Activated CD4-positive, alpha-beta T cell treated with anti-CD3 and anti-CD28 coated beads for 36 hours (primary cell): ENCODE results near the gene CBFA2T3. TPM values are rescaled to one million over a fixed set of nuclear protein-coding genes. Genes with fewer than 3 reads are reported as not detected.
"Not testable (repeated sequence)": the region's sequence is repeated elsewhere in the genome, so short reads cannot be mapped to it uniquely, and the experiment has no call there.

Experiments used
- ATAC-seq: fragments of 200-7000 bp; cut with Tn5 transposase; one replicate; pipeline ENCODE4 v1.10.0; 2021; ENCODE audit warnings: mild to moderate bottlenecking, moderate library complexity
- CTCF ChIA-PET: fragments of 350-600 bp; sonication (Branson Sonifier 250); formaldehyde crosslinking; loops from one replicate; lab custom pipeline; 2021; ENCODE audit warnings: antibody characterized with exemption; lab: Charles Lee
- POLR2A ChIA-PET: fragments of 350-600 bp; sonication (Branson Sonifier 250); formaldehyde crosslinking; loops from one replicate; lab custom pipeline; 2021; ENCODE audit warnings: antibody characterized with exemption, inconsistent platforms; lab: Charles Lee
- DNase-seq: peaks from one replicate; pipeline ENCODE4 v3.0.0-alpha.2; 2020
- H3K27ac Mint-ChIP-seq: one replicate; pipeline ENCODE4 v1.8.0; 2021; ENCODE audit warnings: mixed read lengths
- H3K27me3 Mint-ChIP-seq: one replicate; pipeline ENCODE4 v1.8.0; 2021; ENCODE audit warnings: mixed read lengths
- H3K36me3 Mint-ChIP-seq: one replicate; pipeline ENCODE4 v1.8.0; 2021; ENCODE audit warnings: low read depth, mixed read lengths
- H3K4me1 Mint-ChIP-seq: one replicate; pipeline ENCODE4 v1.8.0; 2021; ENCODE audit warnings: mixed read lengths
- H3K4me3 Mint-ChIP-seq: one replicate; pipeline ENCODE4 v1.8.0; 2021; ENCODE audit warnings: mild to moderate bottlenecking, moderate library complexity, mixed read lengths
- H3K9me3 Mint-ChIP-seq: one replicate; pipeline ENCODE4 v1.8.0; 2021; ENCODE audit warnings: low read depth, mixed read lengths
- intact Hi-C, 2 experiments: fragments of 100-400 bp; cut with DNase I in 1 of 2; cut with micrococcal nuclease in 1 of 2; formaldehyde crosslinking; loops; one replicate each; pipeline versions ENCODE4 v1.14.2 to v1.15.1; 2022 to 2024; cut with DNase I, micrococcal nuclease
- total RNA-seq, 2 experiments: library from RNA; stranded (reverse); gene quantifications; one replicate each; pipeline ENCODE4 v1.2.3, GENCODE V29; 2021

CBFA2T3 gene
- total RNA-seq, 2 experiments from 2014 or later, result 0.30 to 0.34 TPM

GRCh38 chr16:88901718-88902337 is 75.2 kb downstream of the CBFA2T3 start:
- ChIA-PET POLR2A (no interaction called here), CTCF (no interaction called here)
- Mint-ChIP-seq H3K4me1 (no peaks in the 10 kb centered on the region), H3K4me3 (no peak overlapping the region), H3K27me3 (no peaks in the 10 kb centered on the region), H3K36me3 (no peaks in the 10 kb centered on the region), H3K9me3 (no peaks in the 10 kb centered on the region), H3K27ac (no peak overlapping the region)
- intact Hi-C loops, result no loop called here
- DNase-seq (no peak), ATAC-seq (no peak)

GRCh38 chr16:88900662-88901052 is 76.3 kb downstream of the CBFA2T3 start:
- H3K9me3 Mint-ChIP-seq, result no peaks in the 10 kb centered on the region
- no peak for DNase-seq
- no peaks in the 10 kb centered on the region for H3K36me3 Mint-ChIP-seq
- no peak for ATAC-seq
- no peaks in the 10 kb centered on the region for H3K4me1 Mint-ChIP-seq
- POLR2A ChIA-PET, result no interaction called here
- intact Hi-C loops, result no loop called here
- H3K4me3 Mint-ChIP-seq, result no peak overlapping the region
- no peak overlapping the region for H3K27ac Mint-ChIP-seq
- H3K27me3 Mint-ChIP-seq, result no peaks in the 10 kb centered on the region
- CTCF ChIA-PET, result interaction anchor here (1.1 kb wide), 1 partner anchor 413 kb away, joined by 5 read pairs; no protein-coding TSS in a partner anchor

GRCh38 chr16:88899901-88900661 is 76.9 kb downstream of the CBFA2T3 start:
- intact Hi-C loops, result no loop called here
- ChIA-PET POLR2A (no interaction called here), CTCF (interaction anchor here (1.1 kb wide), 1 partner anchor 413 kb away, joined by 5 read pairs; no protein-coding TSS in a partner anchor)
- ATAC-seq (no peak), DNase-seq (no peak)
- no peaks in the 10 kb centered on the region for H3K36me3 Mint-ChIP-seq
- H3K27me3 Mint-ChIP-seq, result no peaks in the 10 kb centered on the region
- no peaks in the 10 kb centered on the region for H3K9me3 Mint-ChIP-seq
- no peaks in the 10 kb centered on the region for H3K4me1 Mint-ChIP-seq
- no peak overlapping the region for H3K4me3 Mint-ChIP-seq
- H3K27ac Mint-ChIP-seq, result no peak overlapping the region

GRCh38 chr16:88897696-88898425 is 79.1 kb downstream of the CBFA2T3 start:
- ChIA-PET POLR2A (no interaction called here), CTCF (no interaction called here)
- H3K27ac Mint-ChIP-seq, result no peak overlapping the region
- no peaks in the 10 kb centered on the region for H3K27me3 Mint-ChIP-seq
- no peak overlapping the region for H3K4me3 Mint-ChIP-seq
- no peaks in the 10 kb centered on the region for H3K9me3 Mint-ChIP-seq
- ATAC-seq, result no peak
- H3K36me3 Mint-ChIP-seq, result no peaks in the 10 kb centered on the region
- intact Hi-C loops, result no loop called here
- DNase-seq, result no peak
- H3K4me1 Mint-ChIP-seq, result no peaks in the 10 kb centered on the region

GRCh38 chr16:88896238-88897070 is 80.6 kb downstream of the CBFA2T3 start:
- Mint-ChIP-seq H3K9me3 (no peaks in the 10 kb centered on the region), H3K27me3 (no peaks in the 10 kb centered on the region), H3K27ac (no peak overlapping the region), H3K4me3 (no peak overlapping the region), H3K4me1 (no peaks in the 10 kb centered on the region), H3K36me3 (no peaks in the 10 kb centered on the region)
- no peak for DNase-seq
- no peak for ATAC-seq
- POLR2A ChIA-PET, result no interaction called here
- intact Hi-C loops, result no loop called here
- CTCF ChIA-PET, result no interaction called here

- ChIA-PET CTCF (no interaction called here), POLR2A (no interaction called here)
- no peak overlapping the region for H3K27ac Mint-ChIP-seq
- DNase-seq (no peak), ATAC-seq (no peak)
- intact Hi-C loops, result no loop called here
- H3K27me3 Mint-ChIP-seq, result no peaks in the 10 kb centered on the region
- H3K36me3 Mint-ChIP-seq, result no peaks in the 10 kb centered on the region
- no peaks in the 10 kb centered on the region for H3K4me1 Mint-ChIP-seq
- H3K4me3 Mint-ChIP-seq, result no peak overlapping the region
- H3K9me3 Mint-ChIP-seq, result no peaks in the 10 kb centered on the region
These were observed 81.7 kb downstream of the CBFA2T3 start for GRCh38 chr16:88895335-88895734.

GRCh38 chr16:88894681-88895300 is 82.2 kb downstream of the CBFA2T3 start:
- POLR2A ChIA-PET, result no interaction called here
- no peaks in the 10 kb centered on the region for H3K36me3 Mint-ChIP-seq

GRCh38 chr16:88894266-88894665 is 82.7 kb downstream of the CBFA2T3 start:
- intact Hi-C loops, H3K9me3 Mint-ChIP-seq, H3K27me3 Mint-ChIP-seq, H3K36me3 Mint-ChIP-seq, DNase-seq, H3K27ac Mint-ChIP-seq, H3K4me1 Mint-ChIP-seq, POLR2A ChIA-PET, H3K4me3 Mint-ChIP-seq, ATAC-seq, CTCF ChIA-PET: not testable (repeated sequence)

More at GRCh38 chr16:88894681-88895300, 82.2 kb downstream of the CBFA2T3 start:
- CTCF ChIA-PET, result no interaction called here
- DNase-seq (no peak), ATAC-seq (no peak)
- intact Hi-C loops, result no loop called here
- Mint-ChIP-seq H3K4me1 (no peaks in the 10 kb centered on the region), H3K9me3 (no peaks in the 10 kb centered on the region), H3K4me3 (no peak overlapping the region), H3K27me3 (no peaks in the 10 kb centered on the region), H3K27ac (no peak overlapping the region)

GRCh38 chr16:88893127-88893968 is 83.7 kb downstream of the CBFA2T3 start:
- Mint-ChIP-seq H3K4me3 (no peak overlapping the region), H3K9me3 (no peaks in the 10 kb centered on the region), H3K27ac (no peak overlapping the region), H3K36me3 (no peaks in the 10 kb centered on the region), H3K27me3 (no peaks in the 10 kb centered on the region), H3K4me1 (no peaks in the 10 kb centered on the region)
- DNase-seq (no peak), ATAC-seq (no peak)
- ChIA-PET CTCF (no interaction called here), POLR2A (no interaction called here)
- intact Hi-C loops, result no loop called here

GRCh38 chr16:88892065-88892464 is 84.9 kb downstream of the CBFA2T3 start:
- no peaks in the 10 kb centered on the region for H3K27me3 Mint-ChIP-seq

More at GRCh38 chr16:88892065-88892464, 84.9 kb downstream of the CBFA2T3 start:
- no peaks in the 10 kb centered on the region for H3K36me3 Mint-ChIP-seq
- H3K27ac Mint-ChIP-seq, result no peak overlapping the region
- no peaks in the 10 kb centered on the region for H3K9me3 Mint-ChIP-seq
- H3K4me1 Mint-ChIP-seq, result no peaks in the 10 kb centered on the region
- no peak overlapping the region for H3K4me3 Mint-ChIP-seq
- DNase-seq (no peak), ATAC-seq (no peak)
- intact Hi-C loops, result no loop called here
- CTCF ChIA-PET, result no interaction called here
- POLR2A ChIA-PET, result no interaction called here
